Neuron (in vitro differentiated cells): ENCODE data around the gene ADRA2C.

Experiments used
- H2AFZ ChIP-seq: one replicate; pipeline ENCODE4 v1.6.1; 2013; ENCODE audit warnings: low read depth, mild to moderate bottlenecking, inconsistent platforms, low read length, moderate library complexity
- H3K27me3 ChIP-seq: one replicate; pipeline ENCODE4 v1.6.1; 2013; ENCODE audit warnings: low read length; ENCODE audit not compliant: insufficient read depth
- H3K36me3 ChIP-seq: one replicate; pipeline ENCODE4 v1.6.1; 2013; ENCODE audit warnings: low read length; ENCODE audit not compliant: insufficient read depth
- H3K4me1 ChIP-seq: one replicate; pipeline ENCODE4 v1.6.1; 2013; ENCODE audit warnings: low read length; ENCODE audit not compliant: insufficient read depth
- H3K4me3 ChIP-seq: 2 replicates; pipeline ENCODE4 v1.5.1; 2013; ENCODE audit warnings: mild to moderate bottlenecking, low read length, moderate library complexity
- H3K9me3 ChIP-seq: one replicate; pipeline ENCODE4 v1.6.1; 2013; ENCODE audit warnings: low read length

Gene ADRA2C

GRCh38 chr4:3725936-3726870, 40.0 kb upstream of the ADRA2C start:
- Histone ChIP-seq H2AFZ (no peak overlapping the region), H3K9me3 (peaks cover 5% of the 10 kb centered on the region), H3K4me3 (no peak overlapping the region), H3K27me3 (peaks cover 49% of the 10 kb centered on the region), H3K4me1 (no peaks in the 10 kb centered on the region), H3K36me3 (no peaks in the 10 kb centered on the region)

DNA sequence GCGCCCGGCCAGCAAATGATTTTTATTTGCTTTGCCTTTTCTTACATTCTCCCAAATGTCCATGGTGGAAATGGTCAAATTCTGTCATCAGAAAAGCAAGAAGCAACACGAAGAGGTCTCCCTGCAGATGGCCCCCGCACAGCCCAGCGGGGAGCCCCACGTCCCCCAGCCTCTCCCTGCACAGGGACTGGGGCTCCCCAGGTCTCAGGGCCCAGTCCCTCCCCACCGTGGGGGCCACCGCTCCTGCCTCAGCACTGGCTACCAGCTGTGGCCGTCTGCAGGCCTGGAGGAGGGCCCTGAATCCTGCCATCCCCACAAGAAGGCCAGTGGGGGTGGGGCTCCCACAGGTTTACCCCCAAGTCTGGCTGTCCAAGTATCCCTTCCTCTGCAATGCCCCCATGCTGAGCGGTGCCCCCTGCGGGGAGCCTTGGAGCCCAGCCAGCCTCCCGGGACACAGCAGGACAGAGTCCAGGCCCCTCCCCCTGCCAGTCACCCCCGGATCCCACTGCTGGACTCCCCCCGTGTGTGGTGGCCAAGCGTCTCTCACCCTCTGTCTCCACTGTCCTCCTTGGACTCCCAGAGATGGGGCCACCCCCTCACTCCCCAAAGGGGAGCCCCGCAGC, 38.2 kb upstream of the ADRA2C start:
- Histone ChIP-seq H3K4me1 (no peaks in the 10 kb centered on the region), H3K4me3 (no peak overlapping the region), H3K36me3 (no peaks in the 10 kb centered on the region), H2AFZ (no peak overlapping the region), H3K9me3 (peaks cover under 1% of the 10 kb centered on the region), H3K27me3 (peaks cover 53% of the 10 kb centered on the region)

- Histone ChIP-seq H3K9me3 (no peaks in the 10 kb centered on the region), H3K27me3 (peaks cover 41% of the 10 kb centered on the region), H3K4me1 (no peaks in the 10 kb centered on the region), H2AFZ (no peak overlapping the region), H3K36me3 (no peaks in the 10 kb centered on the region), H3K4me3 (no peak overlapping the region)
Measured at GRCh38 chr4:3729188-3729881, 36.9 kb upstream of the ADRA2C start.

DNA sequence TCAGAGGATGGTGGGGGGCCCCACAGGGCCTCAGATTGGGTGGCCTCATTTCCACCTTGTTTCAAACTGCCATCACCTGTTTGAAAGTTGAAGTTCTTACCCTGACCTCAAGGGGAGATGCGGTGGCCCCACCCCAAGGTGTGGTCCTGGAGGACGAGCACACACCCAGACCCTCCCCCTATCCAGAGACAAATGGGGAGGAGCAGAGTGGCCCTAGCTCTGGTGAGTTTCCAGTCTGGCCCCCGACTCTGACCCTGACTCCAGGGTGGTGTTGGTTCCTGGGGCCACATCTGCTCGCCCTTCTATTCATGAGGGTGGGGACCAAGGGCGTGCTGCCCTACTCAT, 36.3 kb upstream of the ADRA2C start:
- Histone ChIP-seq H3K27me3 (peaks cover 36% of the 10 kb centered on the region), H3K36me3 (no peaks in the 10 kb centered on the region), H3K9me3 (no peaks in the 10 kb centered on the region), H3K4me3 (no peak overlapping the region), H2AFZ (no peak overlapping the region), H3K4me1 (no peaks in the 10 kb centered on the region)

GRCh38 chr4:3730422-3731190, 35.6 kb upstream of the ADRA2C start:
- no peak overlapping the region for H2AFZ ChIP-seq
- H3K27me3 ChIP-seq, result peaks cover 29% of the 10 kb centered on the region
- no peak overlapping the region for H3K4me3 ChIP-seq

GRCh38 chr4:3732076-3733028, 33.8 kb upstream of the ADRA2C start:
- H3K36me3 ChIP-seq, result no peaks in the 10 kb centered on the region
- H2AFZ ChIP-seq, result no peak overlapping the region
- H3K4me3 ChIP-seq, result no peak overlapping the region
- no peaks in the 10 kb centered on the region for H3K9me3 ChIP-seq
- peaks cover 18% of the 10 kb centered on the region for H3K27me3 ChIP-seq
- no peaks in the 10 kb centered on the region for H3K4me1 ChIP-seq

More at GRCh38 chr4:3730422-3731190, 35.6 kb upstream of the ADRA2C start:
- H3K4me1 ChIP-seq, result no peaks in the 10 kb centered on the region
- no peaks in the 10 kb centered on the region for H3K36me3 ChIP-seq
- H3K9me3 ChIP-seq, result no peaks in the 10 kb centered on the region

- Histone ChIP-seq H3K4me1 (no peaks in the 10 kb centered on the region), H3K9me3 (no peaks in the 10 kb centered on the region), H3K27me3 (peaks cover 18% of the 10 kb centered on the region), H3K4me3 (no peak overlapping the region), H2AFZ (no peak overlapping the region), H3K36me3 (no peaks in the 10 kb centered on the region)
Measured at GRCh38 chr4:3733195-3733594, 33.0 kb upstream of the ADRA2C start.

GRCh38 chr4:3735196-3735595, 31.0 kb upstream of the ADRA2C start:
- H3K4me1 ChIP-seq, result no peaks in the 10 kb centered on the region
- H3K27me3 ChIP-seq, result peaks cover 18% of the 10 kb centered on the region
- H3K4me3 ChIP-seq, result no peak overlapping the region
- H3K36me3 ChIP-seq, result no peaks in the 10 kb centered on the region
- H3K9me3 ChIP-seq, result no peaks in the 10 kb centered on the region
- H2AFZ ChIP-seq, result no peak overlapping the region

GRCh38 chr4:3736290-3736689, 29.9 kb upstream of the ADRA2C start:
- Histone ChIP-seq H3K4me1 (no peaks in the 10 kb centered on the region), H3K27me3 (peaks cover 14% of the 10 kb centered on the region), H2AFZ (no peak overlapping the region), H3K9me3 (no peaks in the 10 kb centered on the region), H3K36me3 (no peaks in the 10 kb centered on the region), H3K4me3 (no peak overlapping the region)

- Histone ChIP-seq H3K4me3 (no peak overlapping the region), H2AFZ (no peak overlapping the region), H3K36me3 (no peaks in the 10 kb centered on the region)
Measured at GRCh38 chr4:3736806-3737205, 29.4 kb upstream of the ADRA2C start.

GRCh38 chr4:3739577-3739976, 26.6 kb upstream of the ADRA2C start:
- Histone ChIP-seq H2AFZ (no peak overlapping the region), H3K9me3 (peaks cover 6% of the 10 kb centered on the region), H3K36me3 (no peaks in the 10 kb centered on the region), H3K27me3 (peaks cover 22% of the 10 kb centered on the region), H3K4me3 (no peak overlapping the region), H3K4me1 (no peaks in the 10 kb centered on the region)

More at GRCh38 chr4:3736806-3737205, 29.4 kb upstream of the ADRA2C start:
- no peaks in the 10 kb centered on the region for H3K4me1 ChIP-seq
- peaks cover 2% of the 10 kb centered on the region for H3K9me3 ChIP-seq
- H3K27me3 ChIP-seq, result peaks cover 8% of the 10 kb centered on the region

- no peak overlapping the region for H2AFZ ChIP-seq
- H3K4me3 ChIP-seq, result no peak overlapping the region
- peaks cover 6% of the 10 kb centered on the region for H3K9me3 ChIP-seq
- H3K4me1 ChIP-seq, result no peaks in the 10 kb centered on the region
- H3K36me3 ChIP-seq, result no peaks in the 10 kb centered on the region
- peaks cover 29% of the 10 kb centered on the region for H3K27me3 ChIP-seq
Measured at GRCh38 chr4:3740256-3740655, 25.9 kb upstream of the ADRA2C start.
